Effector memory CD8-positive, alpha-beta T cell (primary cell): ENCODE measurements around the gene YEATS2.

Experiments used
- ATAC-seq: fragments of 150-1000 bp; cut with Tn5 transposase; replicated peaks from 2 replicates; pipeline ENCODE4 v1.10.0; 2021; ENCODE audit warnings: mild to moderate bottlenecking, moderate library complexity
- DNase-seq, 3 experiments: peaks; one replicate each; pipeline ENCODE4 v3.0.0; 2021
- H3K27ac Mint-ChIP-seq, 2 donors: one replicate each; pipeline ENCODE4 v1.8.0; 2022; ENCODE audit warnings: mild to moderate bottlenecking in 2 of 2, mixed read lengths in 2 of 2, moderate library complexity in 2 of 2
- H3K27me3 Mint-ChIP-seq, 2 donors: one replicate each; pipeline ENCODE4 v1.8.0; 2022; ENCODE audit warnings: mixed read lengths in 2 of 2
- H3K36me3 Mint-ChIP-seq: one replicate; pipeline ENCODE4 v1.8.0; 2022; ENCODE audit warnings: mild to moderate bottlenecking, moderate library complexity, mixed read lengths; ENCODE audit not compliant: insufficient read depth
- H3K4me1 Mint-ChIP-seq, 2 donors: one replicate each; pipeline ENCODE4 v1.8.0; 2022; ENCODE audit warnings: low read depth in 2 of 2, mixed read lengths in 2 of 2
- H3K4me3 Mint-ChIP-seq, 2 donors: one replicate each; pipeline ENCODE4 v1.8.0; 2022; ENCODE audit warnings: mild to moderate bottlenecking in 2 of 2, mixed read lengths in 2 of 2, moderate library complexity in 2 of 2
- H3K9me3 Mint-ChIP-seq, 2 donors: one replicate each; pipeline ENCODE4 v1.8.0; 2022; ENCODE audit warnings: mixed read lengths in 2 of 2

The YEATS2 gene

GRCh38 chr3:183857863-183858262 lies 160.3 kb downstream of the YEATS2 start:
- H3K27me3 Mint-ChIP-seq = no peaks in the 10 kb centered on the region

More at GRCh38 chr3:183857863-183858262, 160.3 kb downstream of the YEATS2 start:
- Mint-ChIP-seq H3K9me3 (no peaks in the 10 kb centered on the region), H3K36me3 (peaks cover 63% of the 10 kb centered on the region), H3K4me1 (peaks cover 0 to 3% of the 10 kb centered on the region in 2 donors), H3K27ac (peak overlapping the region in 1 of 2 donors; percentile 82), H3K4me3 (no peak overlapping the region)
- no peak for DNase-seq
- no peak for ATAC-seq
